ENCODE data around the gene CDRT15L2. TPM values are rescaled to one million over a fixed set of nuclear protein-coding genes. Genes with fewer than 3 reads are reported as not detected.

CDRT15L2 gene
- total and polyA plus RNA-seq, 9 of the 15 experiments (the other 6 are each of a cell fraction or from before 2014, with no cell fraction given): not detected

DNA sequence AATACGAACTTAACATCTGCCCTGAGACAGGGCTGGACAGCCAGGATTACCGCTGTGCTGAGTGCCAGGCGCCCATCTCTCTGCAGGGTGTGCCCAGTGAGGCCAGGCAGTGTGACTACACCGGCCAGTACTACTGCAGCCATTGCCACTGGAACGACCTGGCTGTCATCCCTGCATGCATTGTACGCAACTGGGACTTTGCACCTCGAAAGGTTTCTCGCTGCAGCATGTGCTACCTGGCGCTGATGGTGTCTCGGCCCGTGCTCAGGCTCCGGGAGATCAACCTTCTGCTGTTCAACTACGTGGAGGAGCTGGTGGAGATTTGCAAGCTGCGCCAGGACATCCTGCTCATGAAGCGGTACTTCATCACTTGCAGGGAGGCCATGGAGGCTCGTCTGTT is 33.7 kb downstream of the CDRT15L2 start:
- POLR2A ChIA-PET: no interaction called here
- in situ Hi-C loops (cut with MboI): no loop called here
- TF ChIP-seq ZNF644 (tag; IDR thresholded peaks at IDR 0.05; ENCODE audit: low read depth) (no peak), ZNF133 (CRISPR knock-in tag; IDR thresholded peaks at IDR 0.05) (no peak), NFRKB (IDR thresholded peaks at IDR 0.05; ENCODE audit: low read depth) (no peak), MECOM (CRISPR knock-in tag; IDR thresholded peaks at IDR 0.05) (no peak), ZNF354B (CRISPR knock-in tag; IDR thresholded peaks at IDR 0.05) (no peak), ZNF740 (CRISPR knock-in tag; IDR thresholded peaks at IDR 0.05) (no peak), ZNF740 (tag; IDR thresholded peaks at IDR 0.05) (no peak), ZBTB9 (CRISPR knock-in tag; IDR thresholded peaks at IDR 0.05) (no peak), ETS1 (conservative IDR thresholded peaks at IDR 0.05; ENCODE audit: control insufficient read depth, low read depth, low read length) (no peak), PML (IDR thresholded peaks at IDR 0.05; ENCODE audit: low read length) (no peak), TCF3 (CRISPR knock-in tag; IDR thresholded peaks at IDR 0.05) (no peak), ARHGAP35 (IDR thresholded peaks at IDR 0.05; ENCODE audit: partially characterized antibody) (no peak), KHSRP (IDR thresholded peaks at IDR 0.05) (no peak), FOXA3 (CRISPR knock-in tag; conservative IDR thresholded peaks at IDR 0.05 in 1 of 2, IDR thresholded peaks at IDR 0.05 in 1 of 2) (no peak)
- TF ChIP-seq, protein P1, sequence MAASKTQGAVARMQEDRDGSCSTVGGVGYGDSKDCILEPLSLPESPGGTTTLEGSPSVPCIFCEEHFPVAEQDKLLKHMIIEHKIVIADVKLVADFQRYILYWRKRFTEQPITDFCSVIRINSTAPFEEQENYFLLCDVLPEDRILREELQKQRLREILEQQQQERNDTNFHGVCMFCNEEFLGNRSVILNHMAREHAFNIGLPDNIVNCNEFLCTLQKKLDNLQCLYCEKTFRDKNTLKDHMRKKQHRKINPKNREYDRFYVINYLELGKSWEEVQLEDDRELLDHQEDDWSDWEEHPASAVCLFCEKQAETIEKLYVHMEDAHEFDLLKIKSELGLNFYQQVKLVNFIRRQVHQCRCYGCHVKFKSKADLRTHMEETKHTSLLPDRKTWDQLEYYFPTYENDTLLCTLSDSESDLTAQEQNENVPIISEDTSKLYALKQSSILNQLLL (CRISPR knock-in tag; IDR thresholded peaks at IDR 0.05; ENCODE audit: borderline replicate concordance): no peak
- TF ChIP-seq, protein P2, sequence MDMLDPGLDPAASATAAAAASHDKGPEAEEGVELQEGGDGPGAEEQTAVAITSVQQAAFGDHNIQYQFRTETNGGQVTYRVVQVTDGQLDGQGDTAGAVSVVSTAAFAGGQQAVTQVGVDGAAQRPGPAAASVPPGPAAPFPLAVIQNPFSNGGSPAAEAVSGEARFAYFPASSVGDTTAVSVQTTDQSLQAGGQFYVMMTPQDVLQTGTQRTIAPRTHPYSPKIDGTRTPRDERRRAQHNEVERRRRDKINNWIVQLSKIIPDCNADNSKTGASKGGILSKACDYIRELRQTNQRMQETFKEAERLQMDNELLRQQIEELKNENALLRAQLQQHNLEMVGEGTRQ (CRISPR knock-in tag; IDR thresholded peaks at IDR 0.05): no peak
- TF ChIP-seq, protein P3, sequence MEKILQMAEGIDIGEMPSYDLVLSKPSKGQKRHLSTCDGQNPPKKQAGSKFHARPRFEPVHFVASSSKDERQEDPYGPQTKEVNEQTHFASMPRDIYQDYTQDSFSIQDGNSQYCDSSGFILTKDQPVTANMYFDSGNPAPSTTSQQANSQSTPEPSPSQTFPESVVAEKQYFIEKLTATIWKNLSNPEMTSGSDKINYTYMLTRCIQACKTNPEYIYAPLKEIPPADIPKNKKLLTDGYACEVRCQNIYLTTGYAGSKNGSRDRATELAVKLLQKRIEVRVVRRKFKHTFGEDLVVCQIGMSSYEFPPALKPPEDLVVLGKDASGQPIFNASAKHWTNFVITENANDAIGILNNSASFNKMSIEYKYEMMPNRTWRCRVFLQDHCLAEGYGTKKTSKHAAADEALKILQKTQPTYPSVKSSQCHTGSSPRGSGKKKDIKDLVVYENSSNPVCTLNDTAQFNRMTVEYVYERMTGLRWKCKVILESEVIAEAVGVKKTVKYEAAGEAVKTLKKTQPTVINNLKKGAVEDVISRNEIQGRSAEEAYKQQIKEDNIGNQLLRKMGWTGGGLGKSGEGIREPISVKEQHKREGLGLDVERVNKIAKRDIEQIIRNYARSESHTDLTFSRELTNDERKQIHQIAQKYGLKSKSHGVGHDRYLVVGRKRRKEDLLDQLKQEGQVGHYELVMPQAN (IDR thresholded peaks at IDR 0.05; ENCODE audit: borderline replicate concordance): no peak

More for the DNA sequence above, 33.7 kb downstream of the CDRT15L2 start:
- H3K36me3 ChIP-seq (ENCODE audit: control insufficient read depth, insufficient read depth, low read length): no peaks in the 10 kb centered on the region
- no peaks in the 10 kb centered on the region for H4K20me1 ChIP-seq (replicated peaks; ENCODE audit: control insufficient read depth, insufficient read depth, low read length)
- H3K4me3 ChIP-seq: no peak overlapping the region
- ATAC-seq (no peak), DNase-seq (ENCODE audit: extremely low read depth in 1 of 4, low spot score in 3 of 4) (no peak), FAIRE-seq (no peak)
- no TSS peak for BruUV-seq (replicated peaks)
- no peak overlapping the region for H3K9ac ChIP-seq (ENCODE audit: insufficient read depth in 1 of 2, low read depth in 2 of 2, low read length in 2 of 2)
- H3K4me2 ChIP-seq (ENCODE audit: insufficient read depth, low read length): no peak overlapping the region
- H3K9me3 ChIP-seq (replicated peaks; ENCODE audit: control insufficient read depth, insufficient read depth, low read depth, low read length): no peaks in the 10 kb centered on the region
- H3K4me1 ChIP-seq (replicated peaks in 1 of 2; ENCODE audit: control insufficient read depth in 2 of 2, insufficient read depth in 2 of 2, low read length in 2 of 2): no peaks in the 10 kb centered on the region
- peaks cover 0 to 27% of the 10 kb centered on the region in 2 experiments; a peak in 3 of 5 replicates for H3K27me3 ChIP-seq (ENCODE audit: control insufficient read depth in 2 of 2, insufficient read depth in 2 of 2, low read length in 2 of 2)
- 2% methylated on average over 10 of the region's 16 CpGs for WGBS (ENCODE audit: insufficient coverage, low coverage, missing lambda C conversion rate)
- H3K79me2 ChIP-seq (ENCODE audit: control insufficient read depth, insufficient read depth, low read length): no peaks in the 10 kb centered on the region
- CTCF ChIA-PET (ENCODE audit: low intra/inter-chr PET ratio): interaction anchor here (0.6 kb wide), 1 partner anchor 35 kb away, joined by 3 read pairs; no protein-coding TSS in a partner anchor
- no peak overlapping the region for H2AFZ ChIP-seq (ENCODE audit: low read depth, low read length)
- intact Hi-C loops (cut with micrococcal nuclease): no loop called here
- no peak overlapping the region for H3K27ac ChIP-seq (ENCODE audit: extremely low read depth, low read depth, low read length)
- no peaks in the 10 kb centered on the region for H3K9me1 ChIP-seq (ENCODE audit: control insufficient read depth, insufficient read depth, low read length)
